ENCODE results near the gene ZNF470. TPM values are rescaled to one million over a fixed set of nuclear protein-coding genes. Genes with fewer than 3 reads are reported as not detected.
A peak's percentile ranks its signal among the peaks of the same experiment; 100 is the strongest.

The ZNF470 gene
- total and polyA plus RNA-seq, 2 experiments from 2014 or later: 5.7 to 10.0 TPM

GRCh38 chr19:56543776-56544175 lies 23.5 kb upstream of the ZNF470 start:
- Histone ChIP-seq H3K4me3 (no peak overlapping the region), H3K36me3 (peaks cover 5% of the 10 kb centered on the region), H3K4me1 (ENCODE audit: low read depth) (no peaks in the 10 kb centered on the region), H3K27ac (no peak overlapping the region), H3K27me3 (no peaks in the 10 kb centered on the region), H3K9me3 (ENCODE audit: low read depth) (no peaks in the 10 kb centered on the region)
- TF ChIP-seq, protein P1, sequence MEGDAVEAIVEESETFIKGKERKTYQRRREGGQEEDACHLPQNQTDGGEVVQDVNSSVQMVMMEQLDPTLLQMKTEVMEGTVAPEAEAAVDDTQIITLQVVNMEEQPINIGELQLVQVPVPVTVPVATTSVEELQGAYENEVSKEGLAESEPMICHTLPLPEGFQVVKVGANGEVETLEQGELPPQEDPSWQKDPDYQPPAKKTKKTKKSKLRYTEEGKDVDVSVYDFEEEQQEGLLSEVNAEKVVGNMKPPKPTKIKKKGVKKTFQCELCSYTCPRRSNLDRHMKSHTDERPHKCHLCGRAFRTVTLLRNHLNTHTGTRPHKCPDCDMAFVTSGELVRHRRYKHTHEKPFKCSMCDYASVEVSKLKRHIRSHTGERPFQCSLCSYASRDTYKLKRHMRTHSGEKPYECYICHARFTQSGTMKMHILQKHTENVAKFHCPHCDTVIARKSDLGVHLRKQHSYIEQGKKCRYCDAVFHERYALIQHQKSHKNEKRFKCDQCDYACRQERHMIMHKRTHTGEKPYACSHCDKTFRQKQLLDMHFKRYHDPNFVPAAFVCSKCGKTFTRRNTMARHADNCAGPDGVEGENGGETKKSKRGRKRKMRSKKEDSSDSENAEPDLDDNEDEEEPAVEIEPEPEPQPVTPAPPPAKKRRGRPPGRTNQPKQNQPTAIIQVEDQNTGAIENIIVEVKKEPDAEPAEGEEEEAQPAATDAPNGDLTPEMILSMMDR (IDR thresholded peaks at IDR 0.05; ENCODE audit: low read depth, low read length): no peak
- no peak for DNase-seq (ENCODE audit: low read depth in 1 of 2, low spot score in 1 of 2)

DNA sequence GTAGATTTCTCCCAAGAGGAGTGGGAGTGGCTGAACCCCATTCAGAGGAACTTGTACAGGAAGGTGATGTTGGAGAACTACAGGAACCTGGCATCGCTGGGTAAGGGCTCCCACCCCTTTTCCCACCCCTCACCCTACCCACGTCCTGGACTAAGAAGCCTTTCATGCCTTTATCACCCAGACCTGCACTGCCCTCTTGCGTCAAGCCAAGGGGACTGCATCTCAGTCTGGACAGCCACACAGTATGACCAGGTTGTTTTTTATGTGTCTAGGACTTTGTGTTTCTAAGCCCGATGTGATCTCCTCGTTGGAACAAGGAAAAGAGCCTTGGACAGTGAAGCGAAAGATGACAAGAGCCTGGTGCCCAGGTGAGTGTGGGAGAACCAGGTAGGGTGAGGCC lies 19.7 kb upstream of the ZNF470 start:
- no peak overlapping the region for H3K27ac ChIP-seq
- peaks cover 5% of the 10 kb centered on the region for H3K36me3 ChIP-seq
- H3K27me3 ChIP-seq: no peaks in the 10 kb centered on the region
- no peak for DNase-seq (ENCODE audit: low read depth in 1 of 2, low spot score in 1 of 2)
- no peaks in the 10 kb centered on the region for H3K4me1 ChIP-seq (ENCODE audit: low read depth)
- H3K9me3 ChIP-seq (ENCODE audit: low read depth): no peaks in the 10 kb centered on the region
- H3K4me3 ChIP-seq: no peak overlapping the region
- TF ChIP-seq, protein P1 (IDR thresholded peaks at IDR 0.05; ENCODE audit: low read depth, low read length): no peak

DNA sequence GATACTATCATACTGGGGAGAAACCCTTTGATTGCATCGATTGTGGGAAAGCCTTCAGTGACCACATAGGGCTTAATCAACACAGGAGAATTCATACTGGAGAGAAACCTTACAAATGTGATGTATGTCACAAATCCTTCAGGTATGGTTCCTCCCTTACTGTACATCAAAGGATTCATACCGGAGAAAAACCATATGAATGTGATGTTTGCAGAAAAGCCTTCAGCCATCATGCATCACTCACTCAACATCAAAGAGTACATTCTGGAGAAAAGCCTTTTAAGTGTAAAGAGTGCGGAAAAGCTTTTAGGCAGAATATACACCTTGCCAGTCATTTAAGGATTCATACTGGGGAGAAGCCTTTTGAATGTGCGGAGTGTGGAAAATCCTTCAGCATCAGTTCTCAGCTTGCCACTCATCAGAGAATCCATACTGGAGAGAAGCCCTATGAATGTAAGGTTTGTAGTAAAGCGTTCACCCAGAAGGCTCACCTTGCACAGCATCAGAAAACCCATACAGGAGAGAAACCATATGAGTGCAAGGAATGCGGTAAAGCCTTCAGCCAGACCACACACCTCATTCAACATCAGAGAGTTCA lies 12.9 kb upstream of the ZNF470 start:
- Histone ChIP-seq H3K4me3 (no peak overlapping the region), H3K27me3 (no peaks in the 10 kb centered on the region), H3K9me3 (ENCODE audit: low read depth) (peaks cover 4% of the 10 kb centered on the region), H3K36me3 (no peaks in the 10 kb centered on the region), H3K27ac (no peak overlapping the region), H3K4me1 (ENCODE audit: low read depth) (no peaks in the 10 kb centered on the region)
- TF ChIP-seq, protein P1 (IDR thresholded peaks at IDR 0.05; ENCODE audit: low read depth, low read length): no peak
- no peak for DNase-seq (ENCODE audit: low read depth in 1 of 2, low spot score in 1 of 2)

- TF ChIP-seq, protein P1 (IDR thresholded peaks at IDR 0.05; ENCODE audit: low read depth, low read length): no peak
- H3K9me3 ChIP-seq (ENCODE audit: low read depth): no peaks in the 10 kb centered on the region
Observed at GRCh38 chr19:56562766-56563165, 4.5 kb upstream of the ZNF470 start.

DNA sequence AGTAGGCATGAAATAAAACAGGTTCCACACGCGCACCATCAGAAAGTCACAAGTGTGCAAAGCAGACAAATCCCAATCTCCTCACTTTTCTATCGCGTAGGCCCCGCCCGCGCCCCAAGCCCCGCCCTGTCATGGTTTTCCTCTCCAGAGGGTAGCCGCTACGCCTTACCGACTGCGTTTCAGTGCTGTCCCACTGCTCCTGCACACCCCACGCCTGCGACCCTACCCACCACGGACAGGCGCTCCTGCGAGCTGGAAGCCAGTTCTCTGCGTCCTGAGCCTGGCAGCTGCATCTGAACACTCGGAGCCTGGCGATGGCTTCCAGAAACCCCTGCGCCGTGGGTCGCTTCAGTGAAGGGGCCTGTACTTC lies 379 bp upstream of the ZNF470 start:
- Histone ChIP-seq H3K9me3 (ENCODE audit: low read depth) (peaks cover 3% of the 10 kb centered on the region), H3K36me3 (peaks cover 12% of the 10 kb centered on the region), H3K27me3 (no peaks in the 10 kb centered on the region), H3K27ac (peak overlapping the region; percentile 35), H3K4me1 (ENCODE audit: low read depth) (no peaks in the 10 kb centered on the region), H3K4me3 (peak overlapping the region; percentile 59)
- TF ChIP-seq, protein P1 (IDR thresholded peaks at IDR 0.05; ENCODE audit: low read depth, low read length): no peak
- DNase-seq (ENCODE audit: low read depth in 1 of 2, low spot score in 1 of 2): peak in 1 of 2 donors; percentile 49

More at GRCh38 chr19:56562766-56563165, 4.5 kb upstream of the ZNF470 start:
- no peak overlapping the region for H3K27ac ChIP-seq
- H3K36me3 ChIP-seq: no peaks in the 10 kb centered on the region
- no peak for DNase-seq (ENCODE audit: low read depth in 1 of 2, low spot score in 1 of 2)
- no peaks in the 10 kb centered on the region for H3K27me3 ChIP-seq
- no peak overlapping the region for H3K4me3 ChIP-seq
- no peaks in the 10 kb centered on the region for H3K4me1 ChIP-seq (ENCODE audit: low read depth)
